Skeletal muscle cell (primary cell): ENCODE data around the gene SPRR3.
"Not testable (repeated sequence)": the region's sequence is repeated elsewhere in the genome, so short reads cannot be mapped to it uniquely, and the experiment has no call there.

Experiments
- DNase-seq: peaks from one replicate; pipeline ENCODE4 v3.0.0-alpha.2; 2010; ENCODE audit warnings: low read depth
- H3K4me3 ChIP-seq: 2 replicates; pipeline ENCODE4 v1.5.1; 2011; ENCODE audit warnings: low read depth, mild to moderate bottlenecking, control low read depth, low read length, moderate library complexity

The SPRR3 gene

DNA sequence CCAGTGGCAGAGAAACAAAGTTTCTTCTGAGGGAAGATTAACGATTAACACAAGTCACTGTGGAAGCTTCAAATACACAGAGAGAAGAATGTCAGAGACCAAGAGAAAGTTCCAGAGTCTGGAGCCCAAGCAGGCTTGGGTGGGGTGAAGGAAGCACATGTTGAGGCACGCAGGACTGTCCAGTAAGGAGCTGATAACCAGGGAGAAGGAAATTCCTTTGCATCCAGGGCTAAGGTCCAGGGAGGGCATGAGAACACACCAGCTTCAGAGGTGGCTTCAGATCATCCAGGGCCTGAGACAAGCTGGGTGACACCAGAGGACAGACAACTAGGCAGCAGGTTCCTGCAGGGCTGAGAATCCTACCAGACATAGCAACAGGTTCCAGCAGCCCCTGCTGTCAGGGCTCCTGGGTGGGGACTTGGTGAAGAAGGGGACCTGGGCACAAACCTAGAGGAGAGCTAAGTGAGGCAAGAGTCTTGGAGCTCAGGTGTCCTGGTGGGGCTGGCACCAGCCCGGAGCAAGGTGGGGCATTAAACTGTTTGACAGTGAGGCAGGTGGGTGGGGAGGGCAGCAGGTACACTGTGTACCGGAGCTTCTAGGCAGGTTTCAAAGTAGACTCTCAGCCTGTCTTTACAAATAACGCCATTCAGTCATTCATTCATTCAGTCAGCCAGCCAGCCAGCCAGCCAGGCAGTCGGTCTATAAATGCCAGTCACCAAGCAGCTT, 20.2 kb upstream of the SPRR3 start:
- H3K4me3 ChIP-seq: no peak overlapping the region
- no peak for DNase-seq

- DNase-seq: no peak
Observed at GRCh38 chr1:152982076-152982475, 19.5 kb upstream of the SPRR3 start.

DNA sequence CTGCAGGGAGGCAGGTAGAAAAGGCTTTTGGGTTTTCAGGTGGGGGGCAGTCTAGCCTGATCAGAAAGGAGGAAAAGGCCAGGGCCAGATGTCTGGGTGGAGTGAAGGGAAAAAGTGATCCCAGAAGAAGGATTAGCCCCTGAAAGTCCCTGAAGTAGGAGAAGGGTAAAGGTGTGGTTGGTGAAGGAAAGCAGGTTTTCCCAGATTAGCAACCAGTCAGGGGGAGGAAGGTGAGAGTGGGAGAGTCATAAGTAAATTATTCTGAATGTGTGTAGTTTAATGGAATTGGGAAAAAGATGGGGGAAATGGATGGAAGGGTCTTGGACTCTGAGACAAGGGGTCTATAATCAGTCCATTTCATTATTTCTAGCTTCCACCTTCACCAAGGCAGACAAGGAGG, 18.3 kb upstream of the SPRR3 start:
- DNase-seq: no peak

More at GRCh38 chr1:152982076-152982475, 19.5 kb upstream of the SPRR3 start:
- H3K4me3 ChIP-seq: no peak overlapping the region

GRCh38 chr1:152983743-152984142, 17.8 kb upstream of the SPRR3 start, which contains the start of gene SPRR1A:
Gene SPRR1A, plus strand, starts transcription at chr1:152984081. Its CDS starts 1,150 bp downstream, at chr1:152985231.
- DNase-seq: no peak
- no peak within 1 kb of the TSS for H3K4me3 ChIP-seq

More for the DNA sequence above, 18.3 kb upstream of the SPRR3 start:
- H3K4me3 ChIP-seq: no peak overlapping the region

DNA sequence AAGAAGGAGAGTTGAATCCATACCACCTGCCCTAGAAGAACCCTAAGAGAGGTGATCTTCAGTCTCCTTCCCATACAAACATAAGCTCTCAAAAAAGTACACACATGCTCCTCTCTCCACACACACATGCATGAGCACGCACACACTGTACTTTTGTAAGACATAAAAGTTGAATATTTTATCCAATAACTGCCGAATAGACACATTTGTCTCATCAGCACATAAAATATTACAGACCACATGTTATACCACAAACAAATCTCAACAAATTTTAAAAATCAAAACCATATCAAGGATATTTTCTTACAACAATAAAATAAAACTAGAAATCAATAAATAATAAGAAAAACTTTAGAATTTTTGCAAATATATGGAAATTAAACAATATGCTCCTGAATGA, 15.0 kb upstream of the SPRR3 start:
- DNase-seq: no peak
- no peak overlapping the region for H3K4me3 ChIP-seq

GRCh38 chr1:152993186-152993585, 8.4 kb upstream of the SPRR3 start:
- no peak for DNase-seq
- no peak overlapping the region for H3K4me3 ChIP-seq

DNA sequence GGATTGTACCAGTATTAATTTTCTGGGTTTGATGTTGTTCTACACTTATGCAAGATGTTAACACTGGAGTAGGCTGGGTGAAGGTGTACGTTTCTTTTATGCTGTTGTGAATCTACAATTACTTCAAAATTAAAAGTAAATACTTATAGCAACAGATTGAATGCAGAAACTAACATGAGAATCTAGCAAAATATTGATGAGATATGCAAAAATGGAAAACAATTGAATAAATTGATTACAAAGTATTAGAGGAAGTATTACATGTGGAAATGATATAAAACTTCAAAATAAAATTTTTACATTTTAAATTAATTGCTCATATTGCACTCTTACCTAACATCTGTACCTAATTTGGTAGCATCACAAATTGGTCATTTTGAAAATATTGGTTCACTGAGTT, 5.7 kb upstream of the SPRR3 start:
- DNase-seq: no peak
- H3K4me3 ChIP-seq: no peak overlapping the region

DNA sequence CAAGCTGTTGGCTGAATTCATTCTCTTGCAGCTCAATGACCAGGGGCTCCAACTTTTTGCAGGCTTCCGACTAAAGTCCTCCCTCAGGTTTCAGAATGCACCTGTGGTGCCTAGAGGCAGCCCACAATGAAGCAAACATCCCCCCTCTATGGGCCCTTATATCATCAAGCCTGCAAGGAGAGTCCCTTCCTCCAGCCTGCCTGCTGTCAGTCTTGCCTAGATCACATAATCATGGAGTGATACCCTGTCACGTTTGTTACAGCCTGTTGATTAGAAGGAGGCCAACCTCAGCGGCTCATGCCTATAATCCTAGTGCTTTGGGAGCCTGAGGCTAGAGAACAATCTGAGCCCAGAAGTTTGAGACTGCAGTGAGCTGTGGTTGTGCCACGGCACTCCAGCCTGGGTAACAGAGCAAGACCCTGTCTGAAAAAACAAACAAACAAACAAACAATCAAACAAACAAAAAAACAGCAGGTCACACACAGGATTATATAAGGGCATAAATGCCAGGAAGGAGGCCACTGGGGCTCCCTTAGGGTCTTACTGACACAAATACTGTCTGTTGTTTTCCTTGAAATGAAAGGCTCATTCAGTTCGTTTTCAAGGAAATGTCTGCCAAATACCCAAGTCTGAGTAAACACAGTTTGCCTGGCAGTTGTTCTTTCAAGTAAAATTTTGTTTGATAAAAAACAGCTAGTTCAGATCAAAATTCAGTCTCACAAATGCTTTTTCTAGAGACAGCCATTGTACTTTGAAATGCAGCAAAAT, 4.7 kb upstream of the SPRR3 start:
- no peak for DNase-seq
- no peak overlapping the region for H3K4me3 ChIP-seq

- no peak for DNase-seq
- no peak overlapping the region for H3K4me3 ChIP-seq
Observed at GRCh38 chr1:152997901-152998300, 3.6 kb upstream of the SPRR3 start.

GRCh38 chr1:152998476-152998875, 3.1 kb upstream of the SPRR3 start:
- no peak overlapping the region for H3K4me3 ChIP-seq
- DNase-seq: no peak

DNA sequence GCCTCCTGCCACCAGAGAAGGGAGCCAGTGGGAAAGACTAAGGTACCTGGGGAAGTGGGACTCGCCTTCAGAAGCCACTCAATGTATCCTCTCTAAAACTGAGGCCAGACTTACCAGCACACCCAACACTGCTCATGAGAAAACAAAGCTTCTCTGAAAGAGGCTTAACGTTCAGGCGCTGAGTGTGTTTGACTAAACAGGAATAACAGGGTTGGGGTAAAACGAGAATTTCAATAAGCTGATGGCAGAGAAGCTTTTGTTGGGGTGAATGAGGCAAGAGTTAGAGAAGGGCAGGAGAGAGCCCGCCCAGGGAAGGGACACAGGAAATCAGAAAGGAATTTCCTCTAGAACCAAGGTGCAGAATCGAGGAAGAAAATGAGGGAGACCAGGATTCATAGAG, 1.7 kb upstream of the SPRR3 start:
- DNase-seq: no peak
- no peak overlapping the region for H3K4me3 ChIP-seq

DNA sequence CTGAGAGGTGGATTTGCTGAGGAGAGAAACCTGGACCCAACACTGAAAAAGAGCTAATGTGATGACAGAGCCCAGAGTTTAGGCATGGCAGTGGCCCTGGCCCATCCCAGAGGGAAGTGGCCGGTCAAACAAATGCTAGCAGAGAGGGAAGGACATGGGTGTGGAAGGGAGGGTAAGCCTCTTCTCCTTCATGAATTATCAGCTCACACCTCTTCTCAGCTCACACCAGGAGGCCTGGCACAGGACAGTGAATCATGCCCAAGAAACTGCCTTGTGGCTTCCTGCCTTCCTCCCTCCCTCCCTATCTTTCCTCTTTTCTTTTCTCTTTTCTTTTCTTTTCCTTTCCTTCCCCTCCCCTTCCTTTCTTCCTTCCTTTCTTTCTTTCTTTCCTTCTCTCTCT, 1.3 kb upstream of the SPRR3 start:
- no peak overlapping the region for H3K4me3 ChIP-seq
- no peak for DNase-seq

- not testable (repeated sequence) for H3K4me3 ChIP-seq, DNase-seq
Observed at GRCh38 chr1:153011235-153011758, 9.7 kb downstream of the SPRR3 start.

DNA sequence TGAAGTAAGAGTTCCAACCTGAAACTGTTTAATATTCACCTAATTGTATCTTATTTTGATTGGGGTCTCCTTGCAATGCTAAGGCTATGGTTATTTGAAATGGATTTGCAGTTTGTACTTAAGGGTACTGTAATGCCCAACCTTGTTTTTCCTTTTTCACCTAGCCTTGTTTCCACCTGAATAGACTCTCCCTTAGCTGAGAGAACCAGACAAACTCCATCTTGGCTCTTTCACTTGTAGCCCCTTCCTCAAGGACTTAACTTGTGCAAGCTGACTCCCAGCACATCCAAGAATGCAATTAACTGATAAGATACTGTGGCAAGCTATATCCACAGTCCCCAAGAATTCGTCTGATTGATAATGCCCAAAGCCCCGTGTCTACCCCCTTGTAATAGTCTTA, 20.3 kb downstream of the SPRR3 start:
- DNase-seq, H3K4me3 ChIP-seq: not testable (repeated sequence)

GRCh38 chr1:153022340-153022739, 20.8 kb downstream of the SPRR3 start:
- H3K4me3 ChIP-seq, DNase-seq: not testable (repeated sequence)

DNA sequence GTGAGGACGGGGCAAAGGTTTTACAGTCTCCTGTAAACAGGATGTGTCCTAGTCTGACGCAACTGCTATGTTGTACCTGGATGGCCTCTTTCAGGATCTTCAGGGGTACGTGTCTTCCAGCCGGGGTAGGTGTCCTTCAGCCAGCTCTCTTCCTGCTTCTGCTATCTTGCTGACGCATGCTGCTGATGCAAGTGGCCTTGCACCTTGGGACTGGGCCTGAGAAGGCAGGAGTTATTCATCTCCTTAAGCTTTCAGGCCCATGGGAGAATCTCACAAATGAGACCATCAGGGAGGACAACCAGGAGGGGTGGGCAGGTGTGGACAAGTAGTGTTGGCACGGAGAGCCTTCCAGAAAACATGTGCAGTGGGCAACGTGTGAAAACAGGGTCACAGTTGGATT, 21.6 kb downstream of the SPRR3 start:
- no peak for DNase-seq
- no peak overlapping the region for H3K4me3 ChIP-seq

- no peak for DNase-seq
- no peak overlapping the region for H3K4me3 ChIP-seq
Observed at GRCh38 chr1:153024413-153024812, 22.9 kb downstream of the SPRR3 start.

DNA sequence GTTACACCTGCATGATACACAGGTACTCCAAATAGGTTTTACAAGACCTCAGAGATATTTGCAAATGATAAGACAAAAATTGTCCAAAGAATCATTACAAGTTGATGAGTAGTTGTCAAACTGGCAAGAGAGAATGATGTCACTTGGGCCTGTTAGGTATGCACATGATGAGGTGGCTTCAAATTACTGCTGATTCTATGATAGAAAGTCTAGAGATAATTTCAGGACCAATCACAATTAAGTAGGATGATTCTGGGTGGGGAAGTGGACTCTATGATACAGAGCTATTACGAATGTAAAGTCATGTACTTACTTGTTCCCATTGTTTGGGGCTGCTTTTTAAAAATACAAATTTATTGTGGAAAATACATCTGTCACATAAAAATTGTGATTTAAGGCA, 24.2 kb downstream of the SPRR3 start:
- DNase-seq: no peak
- no peak overlapping the region for H3K4me3 ChIP-seq

- H3K4me3 ChIP-seq: no peak overlapping the region
- no peak for DNase-seq
Observed at GRCh38 chr1:153028766-153029165, 27.2 kb downstream of the SPRR3 start.

- no peak within 1 kb of the TSS for H3K4me3 ChIP-seq
- DNase-seq: no peak
Observed at GRCh38 chr1:153030895-153031294, 29.3 kb downstream of the SPRR3 start, which contains the start of gene SPRR1B. Gene SPRR1B, plus strand, starts transcription at chr1:153031203. Its CDS starts 1,143 bp downstream, at chr1:153032346.
